Activated CD4-positive, alpha-beta memory T cell treated with anti-CD3 and anti-CD28 coated beads for 36 hours (primary cell): ENCODE measurements around the gene TMEM213. TPM values are rescaled to one million over a fixed set of nuclear protein-coding genes. Genes with fewer than 3 reads are reported as not detected.

Experiments
- CTCF ChIA-PET: fragments of 350-600 bp; sonication (Branson Sonifier 250); formaldehyde crosslinking; loops from one replicate; lab custom pipeline; 2021; ENCODE audit warnings: antibody characterized with exemption, inconsistent platforms; lab: Charles Lee
- POLR2A ChIA-PET: fragments of 350-600 bp; sonication (Branson Sonifier 250); formaldehyde crosslinking; loops from one replicate; lab custom pipeline; 2021; ENCODE audit warnings: antibody characterized with exemption; lab: Charles Lee
- DNase-seq: peaks from one replicate; pipeline ENCODE4 v3.0.0-alpha.2; 2020
- H3K27ac Mint-ChIP-seq: one replicate; pipeline ENCODE4 v1.8.0; 2021; ENCODE audit warnings: mixed read lengths
- H3K27me3 Mint-ChIP-seq: one replicate; pipeline ENCODE4 v1.8.0; 2021; ENCODE audit warnings: mixed read lengths
- H3K36me3 Mint-ChIP-seq: one replicate; pipeline ENCODE4 v1.8.0; 2021; ENCODE audit warnings: mixed read lengths
- H3K4me1 Mint-ChIP-seq: one replicate; pipeline ENCODE4 v1.8.0; 2021; ENCODE audit warnings: low read depth, mixed read lengths
- H3K4me3 Mint-ChIP-seq: one replicate; pipeline ENCODE4 v1.8.0; 2021; ENCODE audit warnings: mild to moderate bottlenecking, mixed read lengths
- H3K9me3 Mint-ChIP-seq: one replicate; pipeline ENCODE4 v1.8.0; 2021; ENCODE audit warnings: mixed read lengths
- intact Hi-C: fragments of 100-400 bp; cut with micrococcal nuclease; formaldehyde crosslinking; loops from one replicate; pipeline ENCODE4 v1.15.1; 2023
- total RNA-seq, 2 experiments: library from RNA; stranded (reverse); gene quantifications; one replicate each; pipeline ENCODE4 v1.2.3, GENCODE V29; 2021

TMEM213 gene
- total RNA-seq, 2 experiments from 2014 or later: 0.19 to 0.39 TPM

DNA sequence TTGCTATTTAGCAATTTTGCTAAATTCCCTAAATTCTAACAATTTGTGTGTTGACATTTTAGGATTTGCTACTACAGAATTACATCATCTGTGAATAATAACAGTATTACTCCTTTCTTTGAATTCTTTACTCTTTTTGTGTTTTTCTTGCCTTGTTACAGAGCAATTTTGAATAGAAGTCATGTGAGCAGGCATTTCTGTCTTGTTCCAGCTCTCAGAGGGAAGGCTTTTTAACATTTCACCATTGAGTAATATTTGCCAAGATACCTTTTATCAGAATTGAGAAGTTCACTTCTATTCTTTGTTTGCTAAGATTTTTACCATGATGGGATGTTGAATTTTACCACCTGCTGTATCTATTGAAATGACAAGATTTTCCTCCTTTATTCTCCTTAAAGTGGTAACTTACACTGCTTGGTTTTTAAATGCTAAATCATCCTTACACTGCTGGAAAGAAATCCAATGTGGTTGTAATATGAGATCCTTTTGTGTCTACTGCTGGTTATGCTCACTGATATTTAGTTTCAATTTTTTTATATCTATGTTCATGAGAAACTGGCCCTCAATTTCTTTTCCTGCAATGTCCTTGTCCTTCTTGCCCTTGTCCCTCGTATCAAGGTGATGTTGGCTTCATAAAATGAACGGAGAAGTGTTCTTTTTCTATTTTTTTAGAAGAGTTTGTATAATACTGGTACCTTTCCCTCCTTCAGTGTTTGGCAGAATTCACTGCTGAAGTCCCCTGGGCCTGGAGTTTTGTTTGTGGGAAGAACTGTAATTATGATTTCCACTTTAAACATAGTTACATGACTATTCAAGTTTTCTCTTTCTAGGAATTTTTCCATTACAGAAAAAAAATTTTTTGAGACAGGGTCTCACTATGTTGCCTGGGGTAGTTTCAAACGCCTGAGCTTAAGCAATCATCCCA is 50.5 kb downstream of the TMEM213 start:
- peaks cover 3% of the 10 kb centered on the region for H3K4me1 Mint-ChIP-seq

GRCh38 chr7:138849701-138850100 is 51.9 kb downstream of the TMEM213 start:
- intact Hi-C loops: no loop called here
- peaks cover 4% of the 10 kb centered on the region for H3K36me3 Mint-ChIP-seq
- H3K4me3 Mint-ChIP-seq: no peak overlapping the region
- POLR2A ChIA-PET: no interaction called here
- CTCF ChIA-PET: no interaction called here
- peaks cover 4% of the 10 kb centered on the region for H3K9me3 Mint-ChIP-seq
- peaks cover 9% of the 10 kb centered on the region for H3K4me1 Mint-ChIP-seq
- peaks cover 6% of the 10 kb centered on the region for H3K27me3 Mint-ChIP-seq
- H3K27ac Mint-ChIP-seq: no peak overlapping the region
- DNase-seq: no peak

More for the DNA sequence above, 50.5 kb downstream of the TMEM213 start:
- Mint-ChIP-seq H3K4me3 (no peak overlapping the region), H3K36me3 (peaks cover 4% of the 10 kb centered on the region), H3K27ac (no peak overlapping the region), H3K27me3 (peaks cover 5% of the 10 kb centered on the region), H3K9me3 (peaks cover 4% of the 10 kb centered on the region)
- POLR2A ChIA-PET: no interaction called here
- CTCF ChIA-PET: no interaction called here
- DNase-seq: no peak
- intact Hi-C loops: no loop called here

DNA sequence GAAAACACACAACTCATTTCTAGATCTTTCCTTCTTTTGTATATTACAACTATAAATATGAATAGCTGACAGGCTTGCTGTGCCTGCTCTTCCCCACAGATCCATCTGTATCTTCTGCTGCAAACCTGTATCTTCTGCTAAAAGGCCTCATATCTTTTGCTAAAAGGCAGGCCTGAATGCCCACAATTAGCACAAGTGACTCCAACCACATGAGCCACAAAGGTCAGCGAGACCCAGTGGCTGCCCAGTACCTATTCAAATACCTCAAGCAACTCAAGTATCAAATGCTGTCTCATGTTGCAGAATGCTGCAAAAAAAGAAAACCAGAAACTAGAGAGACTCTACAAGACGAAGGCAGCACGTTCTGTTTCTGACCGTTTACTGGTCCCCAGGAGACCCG is 54.7 kb downstream of the TMEM213 start:
- intact Hi-C loops: no loop called here
- POLR2A ChIA-PET: no interaction called here
- CTCF ChIA-PET: no interaction called here
- no peak overlapping the region for H3K27ac Mint-ChIP-seq
- DNase-seq: no peak
- H3K4me1 Mint-ChIP-seq: peaks cover 9% of the 10 kb centered on the region
- H3K36me3 Mint-ChIP-seq: peaks cover 4% of the 10 kb centered on the region
- peaks cover 8% of the 10 kb centered on the region for H3K27me3 Mint-ChIP-seq
- H3K9me3 Mint-ChIP-seq: peaks cover 4% of the 10 kb centered on the region
- no peak overlapping the region for H3K4me3 Mint-ChIP-seq

- CTCF ChIA-PET: no interaction called here
Observed at GRCh38 chr7:138853448-138853847, 55.7 kb downstream of the TMEM213 start.

DNA sequence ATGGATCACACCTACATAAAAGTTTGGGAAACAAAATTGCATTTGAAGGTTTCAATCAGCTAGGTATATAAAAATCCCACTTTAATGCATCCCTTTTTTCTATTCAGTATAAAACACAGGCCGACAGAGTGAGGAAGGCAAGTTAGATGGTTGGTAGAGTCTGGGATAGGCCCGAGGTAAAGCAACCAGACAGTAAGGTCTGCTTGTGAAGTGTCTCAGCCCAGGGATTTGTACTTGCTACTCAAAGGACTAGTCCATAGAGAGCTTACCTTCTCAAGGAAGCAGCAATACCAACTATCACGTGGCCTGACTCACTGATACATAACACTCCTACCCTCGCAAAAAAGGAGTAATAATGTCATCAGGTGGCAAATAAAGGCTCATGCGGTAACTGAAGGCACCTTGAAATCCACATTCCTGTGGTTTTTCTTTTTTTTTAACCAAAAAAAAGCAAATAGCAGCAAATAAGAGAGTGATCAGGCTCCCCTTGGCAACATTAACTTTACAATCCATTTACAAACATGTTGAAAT is 56.4 kb downstream of the TMEM213 start:
- Mint-ChIP-seq H3K4me1 (peaks cover 9% of the 10 kb centered on the region), H3K27me3 (peaks cover 9% of the 10 kb centered on the region), H3K4me3 (no peak overlapping the region), H3K36me3 (peaks cover 5% of the 10 kb centered on the region), H3K27ac (no peak overlapping the region), H3K9me3 (peaks cover 12% of the 10 kb centered on the region)
- ChIA-PET CTCF (no interaction called here), POLR2A (no interaction called here)
- no peak for DNase-seq
- intact Hi-C loops: no loop called here

More at GRCh38 chr7:138853448-138853847, 55.7 kb downstream of the TMEM213 start:
- POLR2A ChIA-PET: no interaction called here
- H3K27me3 Mint-ChIP-seq: peaks cover 8% of the 10 kb centered on the region
- no peak overlapping the region for H3K4me3 Mint-ChIP-seq
- H3K4me1 Mint-ChIP-seq: peaks cover 9% of the 10 kb centered on the region
- DNase-seq: no peak
- H3K9me3 Mint-ChIP-seq: peaks cover 12% of the 10 kb centered on the region
- intact Hi-C loops: no loop called here
- H3K27ac Mint-ChIP-seq: no peak overlapping the region
- peaks cover 5% of the 10 kb centered on the region for H3K36me3 Mint-ChIP-seq

- Mint-ChIP-seq H3K36me3 (peaks cover 2% of the 10 kb centered on the region), H3K4me1 (peaks cover 9% of the 10 kb centered on the region), H3K27ac (no peak overlapping the region), H3K27me3 (peaks cover 5% of the 10 kb centered on the region), H3K9me3 (peaks cover 9% of the 10 kb centered on the region), H3K4me3 (no peak overlapping the region)
- intact Hi-C loops: no loop called here
- POLR2A ChIA-PET: no interaction called here
- CTCF ChIA-PET: interaction anchor here (1.6 kb wide), 1 partner anchor 119 kb away, joined by 3 read pairs; no protein-coding TSS in a partner anchor
- DNase-seq: no peak
Observed at GRCh38 chr7:138857728-138858127, 59.9 kb downstream of the TMEM213 start.

DNA sequence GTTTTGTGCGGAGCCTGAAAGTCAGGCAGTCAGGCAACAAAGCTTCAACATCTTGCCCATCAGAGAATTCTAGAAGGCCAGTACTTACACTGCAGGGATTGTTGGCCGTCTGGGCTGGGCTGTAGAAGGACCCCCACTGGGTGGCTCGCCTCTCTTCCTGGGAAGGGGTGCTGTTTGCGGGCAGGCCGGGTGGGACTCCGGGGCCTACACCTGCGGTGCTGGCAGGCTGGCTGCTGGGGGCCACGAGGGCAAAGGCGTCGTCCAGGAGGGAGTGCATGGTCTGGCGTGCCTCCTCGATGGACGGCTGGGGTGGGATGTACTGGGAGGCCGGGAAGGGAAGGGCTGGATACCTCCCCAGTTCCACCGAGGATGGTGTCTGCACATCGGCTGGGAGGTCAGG is 63.3 kb downstream of the TMEM213 start:
- H3K4me3 Mint-ChIP-seq: no peak overlapping the region
- DNase-seq: no peak
- H3K36me3 Mint-ChIP-seq: peaks cover 2% of the 10 kb centered on the region
- H3K9me3 Mint-ChIP-seq: peaks cover 9% of the 10 kb centered on the region
- peaks cover 20% of the 10 kb centered on the region for H3K4me1 Mint-ChIP-seq
- POLR2A ChIA-PET: no interaction called here
- no peak overlapping the region for H3K27ac Mint-ChIP-seq
- CTCF ChIA-PET: interaction anchor here (0.6 to 1.6 kb wide), 2 partner anchors 320 to 699 kb away, joined by 3 to 7 read pairs; no protein-coding TSS in a partner anchor
- peaks cover 1% of the 10 kb centered on the region for H3K27me3 Mint-ChIP-seq
- intact Hi-C loops: loop anchor here (10.0 kb wide), 1 partner anchor 236 kb away; no protein-coding TSS in a partner anchor

DNA sequence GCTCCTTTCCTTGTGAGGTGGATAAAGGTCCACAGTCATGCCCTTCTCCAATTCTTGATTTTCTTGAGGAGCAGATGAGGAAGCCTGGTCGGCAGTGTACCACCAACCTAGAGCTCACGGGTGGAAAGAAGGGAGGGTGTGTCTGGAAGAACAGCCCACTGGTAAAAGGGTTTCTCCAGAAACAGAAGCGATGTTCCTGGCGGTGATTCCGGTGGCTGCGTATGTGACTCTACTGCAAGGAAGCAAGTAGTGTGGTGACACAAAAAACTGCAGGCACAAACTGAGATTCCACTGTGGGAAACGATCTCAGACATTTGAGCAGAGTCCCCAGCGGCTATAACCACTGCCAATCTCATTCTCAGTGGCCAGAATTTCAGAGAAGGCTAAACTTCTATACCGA is 66.1 kb downstream of the TMEM213 start:
- CTCF ChIA-PET: interaction anchor here (0.8 to 1.0 kb wide), 2 partner anchors 13 to 36 kb away, joined by 3 read pairs; no protein-coding TSS in a partner anchor
- POLR2A ChIA-PET: no interaction called here
- Mint-ChIP-seq H3K36me3 (no peaks in the 10 kb centered on the region), H3K27me3 (peaks cover 1% of the 10 kb centered on the region), H3K9me3 (no peaks in the 10 kb centered on the region), H3K4me3 (no peak overlapping the region), H3K4me1 (peaks cover 21% of the 10 kb centered on the region), H3K27ac (peak overlapping the region; percentile 57)
- intact Hi-C loops: loop anchor here (2.0 to 10.0 kb wide), 2 partner anchors 111 to 239 kb away; no protein-coding TSS in a partner anchor
- no peak for DNase-seq

DNA sequence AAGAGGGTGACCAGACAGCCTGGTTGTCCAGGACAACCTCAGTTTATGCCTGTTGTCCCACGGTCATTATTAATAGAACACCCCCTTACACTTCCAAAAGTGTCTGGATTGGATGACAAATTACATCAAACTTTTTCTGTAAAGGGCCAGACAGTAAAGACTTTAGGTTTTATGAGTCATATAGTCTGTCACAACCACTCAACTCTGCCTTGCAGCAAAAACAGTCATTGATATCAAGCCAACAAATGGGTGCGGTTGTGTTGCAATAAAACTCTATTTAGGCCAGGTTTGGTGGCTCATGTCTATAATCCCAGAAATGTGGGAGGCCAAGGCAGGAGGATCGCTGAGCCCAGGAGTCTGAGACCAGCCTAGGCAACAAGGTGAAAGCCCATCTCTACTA is 66.9 kb downstream of the TMEM213 start:
- peak overlapping the region; percentile 57 for H3K27ac Mint-ChIP-seq
- intact Hi-C loops: loop anchor here (2.0 to 10.0 kb wide), 2 partner anchors 112 to 240 kb away; no protein-coding TSS in a partner anchor
- DNase-seq: no peak
- H3K4me1 Mint-ChIP-seq: peaks cover 21% of the 10 kb centered on the region
- CTCF ChIA-PET: interaction anchor here (0.8 kb wide), 1 partner anchor 37 kb away, joined by 3 read pairs; no protein-coding TSS in a partner anchor
- H3K36me3 Mint-ChIP-seq: no peaks in the 10 kb centered on the region
- no peaks in the 10 kb centered on the region for H3K9me3 Mint-ChIP-seq
- H3K27me3 Mint-ChIP-seq: peaks cover 3% of the 10 kb centered on the region
- no peak overlapping the region for H3K4me3 Mint-ChIP-seq
- POLR2A ChIA-PET: no interaction called here

DNA sequence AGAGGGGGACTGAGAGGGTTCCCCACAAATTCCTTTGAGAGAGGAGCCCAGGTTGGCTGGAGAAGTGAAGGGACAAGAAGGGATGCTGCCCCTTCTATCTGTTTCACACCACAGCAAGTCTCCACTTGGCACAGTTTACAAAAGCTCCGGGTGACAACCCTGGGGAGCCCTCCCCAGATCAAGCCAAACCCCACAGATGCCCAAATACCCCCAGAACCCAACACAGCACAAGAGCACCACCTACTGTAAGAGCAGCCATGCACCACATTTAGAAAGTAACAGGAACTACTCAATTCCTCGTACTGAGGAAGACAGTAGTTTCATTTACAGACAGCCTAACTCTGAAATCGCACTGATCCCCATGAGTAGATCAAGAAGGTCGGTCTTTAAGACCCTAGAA is 68.0 kb downstream of the TMEM213 start:
- ChIA-PET CTCF (interaction anchor here (0.6 to 1.4 kb wide), 5 partner anchors 28 to 704 kb away, joined by 3 to 6 read pairs (median 3); no protein-coding TSS in a partner anchor), POLR2A (no interaction called here)
- intact Hi-C loops: loop anchor here (1.0 to 10.0 kb wide), 6 partner anchors 9 to 705 kb away; no protein-coding TSS in a partner anchor
- DNase-seq: peak; percentile 73
- Mint-ChIP-seq H3K9me3 (no peaks in the 10 kb centered on the region), H3K36me3 (no peaks in the 10 kb centered on the region), H3K27me3 (peaks cover 3% of the 10 kb centered on the region), H3K4me3 (no peak overlapping the region), H3K4me1 (peaks cover 21% of the 10 kb centered on the region), H3K27ac (no peak overlapping the region)

- no peak overlapping the region for H3K27ac Mint-ChIP-seq
- intact Hi-C loops: loop anchor here (1.0 to 10.0 kb wide), 5 partner anchors 9 to 705 kb away; no protein-coding TSS in a partner anchor
- peaks cover 21% of the 10 kb centered on the region for H3K4me1 Mint-ChIP-seq
- ChIA-PET POLR2A (interaction anchor here (0.6 kb wide), 1 partner anchor 120 kb away, joined by 3 read pairs; no protein-coding TSS in a partner anchor), CTCF (interaction anchor here (0.9 to 1.4 kb wide), 2 partner anchors 120 to 705 kb away, joined by 3 to 5 read pairs; no protein-coding TSS in a partner anchor)
- no peaks in the 10 kb centered on the region for H3K36me3 Mint-ChIP-seq
- H3K27me3 Mint-ChIP-seq: peaks cover 3% of the 10 kb centered on the region
- DNase-seq: no peak
- no peak overlapping the region for H3K4me3 Mint-ChIP-seq
- H3K9me3 Mint-ChIP-seq: no peaks in the 10 kb centered on the region
Observed at GRCh38 chr7:138866353-138866752, 68.6 kb downstream of the TMEM213 start.
